ENCODE measurements around the gene CHPF.

Gene CHPF

DNA sequence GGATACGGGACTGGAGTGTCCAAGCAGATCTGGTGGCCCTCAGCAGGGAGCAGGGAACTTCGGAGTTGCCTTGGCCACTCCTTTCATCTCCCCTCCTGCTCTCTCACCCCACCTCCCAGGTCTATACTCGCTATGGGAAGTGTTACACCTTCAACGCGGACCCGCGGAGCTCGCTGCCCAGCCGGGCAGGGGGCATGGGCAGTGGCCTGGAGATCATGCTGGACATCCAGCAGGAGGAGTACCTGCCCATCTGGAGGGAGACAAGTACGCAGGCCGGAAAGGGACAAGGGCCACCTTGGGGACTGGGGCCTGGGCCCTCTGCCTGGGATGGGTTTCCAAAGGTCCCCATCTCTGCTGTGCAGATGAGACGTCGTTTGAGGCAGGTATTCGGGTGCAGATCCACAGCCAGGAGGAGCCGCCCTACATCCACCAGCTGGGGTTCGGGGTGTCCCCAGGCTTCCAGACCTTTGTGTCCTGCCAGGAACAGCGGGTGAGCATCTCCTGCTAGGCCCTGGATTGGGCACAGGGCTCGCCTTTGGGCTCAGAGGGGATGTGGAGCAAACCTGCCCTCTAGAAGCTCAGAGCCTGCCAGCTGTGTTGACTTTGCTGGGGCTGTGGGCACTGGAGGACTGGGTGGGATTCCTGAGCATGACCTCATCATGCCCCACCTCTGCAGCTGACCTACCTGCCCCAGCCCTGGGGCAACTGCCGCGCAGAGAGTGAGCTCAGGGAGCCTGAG is 11.8 kb downstream of the CHPF start:
- Histone ChIP-seq H3K27me3 (replicated peaks; ENCODE audit: control insufficient read depth, insufficient read depth, low read length, poor library complexity, severe bottlenecking) (peaks cover 8% of the 10 kb centered on the region), H3K9me3 (ENCODE audit: control insufficient read depth, low read length) (no peaks in the 10 kb centered on the region), H3K36me3 (ENCODE audit: control insufficient read depth, insufficient read depth, low read length) (no peaks in the 10 kb centered on the region), H3K4me3 (ENCODE audit: insufficient read depth, low read depth, low read length, poor library complexity, severe bottlenecking) (no peak overlapping the region), H3K4me1 (ENCODE audit: control insufficient read depth, insufficient read depth, low read length, poor library complexity, severe bottlenecking) (no peaks in the 10 kb centered on the region), H3K27ac (ENCODE audit: insufficient read depth, low read length, poor library complexity, severe bottlenecking) (no peak overlapping the region)
- DNase-seq, result no peak

DNA sequence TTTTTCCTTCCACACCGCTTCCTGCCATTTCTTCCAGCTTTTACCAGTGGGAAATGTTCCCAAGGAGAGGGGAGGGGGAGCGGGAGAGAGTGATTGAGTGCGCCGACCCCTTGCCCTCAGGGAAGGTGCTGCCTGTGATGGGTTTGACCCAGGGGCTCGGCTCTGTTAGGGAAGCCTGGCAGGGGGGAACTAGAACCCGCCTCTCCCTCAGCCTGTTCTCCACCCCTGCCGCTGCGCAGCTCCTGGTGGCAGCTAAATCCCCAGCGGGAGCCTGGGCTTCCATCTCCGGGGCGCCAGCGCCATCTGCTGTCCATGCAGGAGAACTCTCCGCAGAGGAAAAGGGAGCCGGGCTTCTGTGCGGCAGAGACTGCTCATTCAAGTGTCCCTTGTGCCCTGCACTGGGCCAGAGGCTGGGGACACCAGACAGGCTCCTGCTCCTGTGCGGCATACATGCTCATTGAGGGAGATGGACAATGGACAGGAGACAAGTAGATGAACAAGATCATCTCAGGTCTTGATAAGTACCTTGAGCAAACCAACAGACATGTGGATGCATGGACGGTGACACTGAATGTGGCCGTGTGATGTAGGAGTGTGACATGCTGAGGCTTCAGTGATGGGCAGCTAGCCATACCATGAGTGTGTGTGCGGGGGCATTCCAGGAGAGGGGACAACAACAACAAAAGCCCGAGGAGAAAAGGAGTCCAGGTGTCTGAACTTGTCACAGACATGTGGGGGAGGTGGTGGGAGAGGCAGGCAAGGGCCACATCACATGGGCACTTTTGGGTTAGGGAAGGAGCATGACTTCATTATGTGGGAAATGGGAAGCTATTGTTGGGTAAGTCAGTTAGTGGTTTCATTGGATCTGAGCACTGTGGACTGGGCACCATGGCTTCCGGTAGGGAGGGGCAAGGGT is 13.3 kb downstream of the CHPF start:
- Histone ChIP-seq H3K9me3 (ENCODE audit: control insufficient read depth, low read length) (no peaks in the 10 kb centered on the region), H3K4me3 (ENCODE audit: insufficient read depth, low read depth, low read length, poor library complexity, severe bottlenecking) (no peak overlapping the region), H3K36me3 (ENCODE audit: control insufficient read depth, insufficient read depth, low read length) (no peaks in the 10 kb centered on the region), H3K27ac (ENCODE audit: insufficient read depth, low read length, poor library complexity, severe bottlenecking) (no peak overlapping the region), H3K27me3 (replicated peaks; ENCODE audit: control insufficient read depth, insufficient read depth, low read length, poor library complexity, severe bottlenecking) (peaks cover 8% of the 10 kb centered on the region), H3K4me1 (ENCODE audit: control insufficient read depth, insufficient read depth, low read length, poor library complexity, severe bottlenecking) (no peaks in the 10 kb centered on the region)
- peak; percentile 64 to 76 (median 69) for DNase-seq

DNA sequence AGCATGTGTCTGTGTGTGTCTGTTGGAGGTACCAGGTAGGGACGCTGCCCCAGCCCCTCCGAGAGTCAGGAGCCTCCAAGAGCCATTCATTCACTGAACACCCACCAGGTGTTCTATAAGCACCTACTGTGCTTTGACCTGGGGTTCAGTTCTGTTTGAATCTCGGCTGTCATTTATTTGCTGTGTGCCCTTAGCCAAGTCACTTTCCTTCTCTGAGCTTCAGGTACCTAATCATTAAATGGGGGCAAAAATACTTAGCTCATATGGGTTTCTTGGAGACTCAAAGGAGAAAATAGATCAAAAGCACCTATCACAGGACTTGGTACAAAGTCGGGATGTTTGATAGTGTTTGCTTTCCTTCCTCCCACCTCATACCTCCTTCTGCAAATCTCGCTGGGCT is 16.1 kb downstream of the CHPF start:
- no peaks in the 10 kb centered on the region for H3K9me3 ChIP-seq (ENCODE audit: control insufficient read depth, low read length)
- no peak overlapping the region for H3K27ac ChIP-seq (ENCODE audit: insufficient read depth, low read length, poor library complexity, severe bottlenecking)
- H3K27me3 ChIP-seq (replicated peaks; ENCODE audit: control insufficient read depth, insufficient read depth, low read length, poor library complexity, severe bottlenecking), result peaks cover 29% of the 10 kb centered on the region
- no peak for DNase-seq
- H3K4me1 ChIP-seq (ENCODE audit: control insufficient read depth, insufficient read depth, low read length, poor library complexity, severe bottlenecking), result peaks cover 8% of the 10 kb centered on the region
- H3K4me3 ChIP-seq (ENCODE audit: insufficient read depth, low read depth, low read length, poor library complexity, severe bottlenecking), result no peak overlapping the region
- no peaks in the 10 kb centered on the region for H3K36me3 ChIP-seq (ENCODE audit: control insufficient read depth, insufficient read depth, low read length)

DNA sequence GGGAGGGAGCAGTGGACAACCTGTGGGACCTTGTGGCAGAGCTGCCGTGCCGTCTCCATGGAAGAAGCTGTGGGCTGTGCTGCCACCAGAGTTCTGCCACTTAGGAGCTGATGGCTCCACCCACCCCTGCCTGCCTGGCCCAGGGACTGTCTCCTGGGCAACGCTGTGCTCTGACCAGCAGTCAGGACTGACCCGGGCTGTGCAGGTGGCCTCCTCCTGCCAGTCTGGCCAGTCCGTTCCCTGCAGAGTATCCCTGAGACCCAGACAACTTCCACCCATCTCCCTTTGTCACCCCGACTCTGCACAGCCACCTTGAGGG is 16.6 kb downstream of the CHPF start:
- H3K27ac ChIP-seq (ENCODE audit: insufficient read depth, low read length, poor library complexity, severe bottlenecking), result no peak overlapping the region
- H3K27me3 ChIP-seq (replicated peaks; ENCODE audit: control insufficient read depth, insufficient read depth, low read length, poor library complexity, severe bottlenecking), result peaks cover 31% of the 10 kb centered on the region
- no peak overlapping the region for H3K4me3 ChIP-seq (ENCODE audit: insufficient read depth, low read depth, low read length, poor library complexity, severe bottlenecking)

DNA sequence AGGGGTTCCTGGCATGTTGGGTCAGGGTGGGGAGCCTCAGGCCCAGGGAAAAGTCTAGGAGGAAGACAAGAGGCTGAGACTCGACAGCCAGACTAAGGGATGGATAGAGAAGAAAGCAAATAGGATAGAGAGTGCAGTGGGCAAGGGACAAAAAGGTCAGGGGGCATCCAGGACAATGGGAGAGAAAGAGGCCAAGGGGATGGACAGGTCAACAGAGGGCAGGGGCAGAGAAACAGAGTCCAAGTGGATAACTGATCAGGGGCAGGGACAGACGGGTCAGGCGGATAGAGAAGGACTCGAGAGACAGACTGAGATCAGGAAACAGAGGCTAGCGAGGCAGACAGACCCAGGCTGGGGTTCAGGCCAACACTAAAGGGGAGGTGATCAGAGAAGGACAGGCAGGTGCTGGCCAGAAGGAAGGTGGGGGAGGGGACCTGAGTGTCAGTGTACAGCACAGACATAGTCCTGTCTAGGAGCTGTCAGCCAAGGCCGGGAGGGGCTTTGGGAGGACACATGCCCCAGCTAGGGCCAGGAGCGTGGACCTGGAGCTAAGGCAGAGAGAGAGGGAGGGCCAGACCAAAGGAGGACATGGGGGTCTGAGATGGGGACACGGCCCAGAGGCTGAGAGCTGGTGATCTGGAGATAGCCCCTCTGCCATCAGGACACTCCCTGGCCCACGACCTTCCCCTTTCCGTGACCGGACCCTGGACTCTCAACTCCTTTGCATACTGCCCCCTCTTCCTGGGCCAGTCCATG is 17.1 kb downstream of the CHPF start:
- H3K4me1 ChIP-seq (ENCODE audit: control insufficient read depth, insufficient read depth, low read length, poor library complexity, severe bottlenecking), result peaks cover 12% of the 10 kb centered on the region
- no peak overlapping the region for H3K27ac ChIP-seq (ENCODE audit: insufficient read depth, low read length, poor library complexity, severe bottlenecking)
- H3K36me3 ChIP-seq (ENCODE audit: control insufficient read depth, insufficient read depth, low read length), result no peaks in the 10 kb centered on the region
- H3K9me3 ChIP-seq (ENCODE audit: control insufficient read depth, low read length), result no peaks in the 10 kb centered on the region
- no peak for DNase-seq
- H3K4me3 ChIP-seq (ENCODE audit: insufficient read depth, low read depth, low read length, poor library complexity, severe bottlenecking), result no peak overlapping the region
- H3K27me3 ChIP-seq (replicated peaks; ENCODE audit: control insufficient read depth, insufficient read depth, low read length, poor library complexity, severe bottlenecking), result peaks cover 37% of the 10 kb centered on the region

More for the DNA sequence above, 16.6 kb downstream of the CHPF start:
- no peak for DNase-seq
- Histone ChIP-seq H3K36me3 (ENCODE audit: control insufficient read depth, insufficient read depth, low read length) (no peaks in the 10 kb centered on the region), H3K4me1 (ENCODE audit: control insufficient read depth, insufficient read depth, low read length, poor library complexity, severe bottlenecking) (peaks cover 10% of the 10 kb centered on the region), H3K9me3 (ENCODE audit: control insufficient read depth, low read length) (no peaks in the 10 kb centered on the region)

DNA sequence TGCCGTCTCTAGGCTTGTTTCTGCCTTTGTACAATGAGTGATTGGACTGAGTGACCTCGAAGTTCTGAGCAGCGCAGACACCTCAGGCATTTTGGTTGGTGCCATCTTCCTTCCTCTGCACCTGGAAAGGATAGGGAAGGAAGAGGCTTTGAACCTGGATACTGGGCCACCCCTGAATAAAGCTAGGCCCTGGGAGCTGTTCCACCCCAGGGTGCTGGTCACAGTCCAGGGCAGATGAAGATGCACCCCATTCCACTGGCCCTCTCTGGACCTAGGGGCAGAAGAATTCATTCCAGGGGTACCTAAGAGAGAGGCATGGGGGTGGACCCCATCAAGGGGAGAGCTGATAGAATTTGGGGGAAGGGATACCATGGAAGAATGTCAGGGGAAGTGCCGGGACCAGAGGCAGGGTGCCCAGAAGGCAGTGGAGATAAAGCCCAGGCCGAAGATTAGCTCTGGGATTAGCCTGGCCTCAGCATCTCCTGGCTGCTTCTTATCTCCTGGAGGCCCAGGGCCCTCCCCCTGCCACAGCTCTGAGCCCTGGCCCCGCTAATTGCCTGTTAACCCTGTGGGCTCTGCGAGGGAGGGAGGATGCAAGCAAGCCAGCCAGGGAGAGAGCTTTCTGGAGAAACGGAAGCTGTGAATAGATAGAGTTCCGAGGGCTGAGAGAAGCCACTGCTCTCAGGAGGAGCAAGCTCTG is 17.9 kb downstream of the CHPF start:
- peaks cover 12% of the 10 kb centered on the region for H3K4me1 ChIP-seq (ENCODE audit: control insufficient read depth, insufficient read depth, low read length, poor library complexity, severe bottlenecking)

DNA sequence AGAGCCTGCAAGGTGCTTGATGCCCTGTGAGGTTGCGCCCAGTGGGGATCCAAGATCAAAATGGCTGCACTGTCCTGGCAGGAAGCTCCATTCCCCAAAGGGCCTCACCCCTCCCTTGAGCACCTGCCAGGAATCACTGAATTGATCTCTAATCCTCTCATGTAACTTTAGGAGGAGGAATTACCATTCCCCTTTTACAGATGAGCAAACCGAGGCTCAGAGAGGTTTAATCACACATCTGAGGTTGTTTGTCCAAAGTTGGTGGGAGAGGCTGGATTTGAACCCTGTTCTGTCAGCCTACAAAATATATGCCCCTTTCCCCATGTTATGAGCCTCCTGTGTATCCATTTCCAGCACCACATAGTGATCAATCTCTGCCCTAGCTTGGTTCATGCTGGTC is 18.8 kb downstream of the CHPF start:
- DNase-seq, result no peak
- Histone ChIP-seq H3K4me3 (ENCODE audit: insufficient read depth, low read depth, low read length, poor library complexity, severe bottlenecking) (no peak overlapping the region), H3K36me3 (ENCODE audit: control insufficient read depth, insufficient read depth, low read length) (no peaks in the 10 kb centered on the region), H3K9me3 (ENCODE audit: control insufficient read depth, low read length) (no peaks in the 10 kb centered on the region), H3K27me3 (replicated peaks; ENCODE audit: control insufficient read depth, insufficient read depth, low read length, poor library complexity, severe bottlenecking) (peaks cover 44% of the 10 kb centered on the region), H3K27ac (ENCODE audit: insufficient read depth, low read length, poor library complexity, severe bottlenecking) (no peak overlapping the region), H3K4me1 (ENCODE audit: control insufficient read depth, insufficient read depth, low read length, poor library complexity, severe bottlenecking) (peaks cover 12% of the 10 kb centered on the region)

More for the DNA sequence above, 17.9 kb downstream of the CHPF start:
- no peak for DNase-seq
- Histone ChIP-seq H3K36me3 (ENCODE audit: control insufficient read depth, insufficient read depth, low read length) (no peaks in the 10 kb centered on the region), H3K9me3 (ENCODE audit: control insufficient read depth, low read length) (no peaks in the 10 kb centered on the region), H3K27ac (ENCODE audit: insufficient read depth, low read length, poor library complexity, severe bottlenecking) (no peak overlapping the region), H3K4me3 (ENCODE audit: insufficient read depth, low read depth, low read length, poor library complexity, severe bottlenecking) (no peak overlapping the region), H3K27me3 (replicated peaks; ENCODE audit: control insufficient read depth, insufficient read depth, low read length, poor library complexity, severe bottlenecking) (peaks cover 43% of the 10 kb centered on the region)

DNA sequence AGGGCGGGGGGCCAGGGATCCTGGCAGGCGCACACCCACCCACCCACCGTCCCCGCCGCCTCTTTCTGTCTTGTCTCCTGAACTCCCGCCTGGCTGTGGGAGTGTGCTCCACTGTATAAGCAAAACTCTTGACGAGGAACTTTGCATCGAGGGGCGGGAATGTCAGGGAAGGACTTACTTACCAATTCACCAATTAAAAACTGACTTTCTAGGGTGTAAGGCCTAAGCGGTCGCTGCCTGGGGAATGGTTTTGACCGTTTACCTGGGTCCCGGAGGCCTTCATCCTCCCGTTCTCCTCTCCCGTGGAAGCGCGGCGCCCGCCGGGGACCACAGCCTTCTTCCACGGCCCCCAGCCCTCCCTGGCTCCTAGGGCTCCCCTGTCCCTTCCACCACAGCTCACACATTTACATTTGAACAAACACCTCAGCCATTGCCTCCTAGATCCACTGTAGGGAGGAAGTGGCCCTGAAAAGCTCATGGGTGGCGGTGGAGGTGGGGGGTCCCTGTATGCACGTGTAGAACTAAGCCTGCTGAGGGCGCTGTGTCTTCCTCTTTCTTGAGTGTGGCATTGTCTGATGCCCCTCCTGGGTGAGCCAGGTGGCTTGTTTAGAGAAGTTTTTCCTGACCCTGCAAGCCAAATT is 20.5 kb downstream of the CHPF start:
- H3K27ac ChIP-seq (ENCODE audit: insufficient read depth, low read length, poor library complexity, severe bottlenecking), result no peak overlapping the region
- DNase-seq, result no peak
- no peak overlapping the region for H3K4me3 ChIP-seq (ENCODE audit: insufficient read depth, low read depth, low read length, poor library complexity, severe bottlenecking)
- no peaks in the 10 kb centered on the region for H3K36me3 ChIP-seq (ENCODE audit: control insufficient read depth, insufficient read depth, low read length)
- H3K9me3 ChIP-seq (ENCODE audit: control insufficient read depth, low read length), result no peaks in the 10 kb centered on the region
- H3K4me1 ChIP-seq (ENCODE audit: control insufficient read depth, insufficient read depth, low read length, poor library complexity, severe bottlenecking), result peaks cover 12% of the 10 kb centered on the region
- peaks cover 44% of the 10 kb centered on the region for H3K27me3 ChIP-seq (replicated peaks; ENCODE audit: control insufficient read depth, insufficient read depth, low read length, poor library complexity, severe bottlenecking)

All from effector memory CD4-positive, alpha-beta T cell (primary cell).